Measurements from ENCODE around the gene MEIS3.
"Not testable (repeated sequence)": the region's sequence is repeated elsewhere in the genome, so short reads cannot be mapped to it uniquely, and the experiment has no call there.

Gene MEIS3

GRCh38 chr19:47381653-47382279, 37.6 kb downstream of the MEIS3 start:
- DNase-seq = no peak

- no peak for DNase-seq
Observed at GRCh38 chr19:47381121-47381520, 38.2 kb downstream of the MEIS3 start.

GRCh38 chr19:47380559-47380958, 38.8 kb downstream of the MEIS3 start:
- no peak for DNase-seq

- no peak for DNase-seq
Observed at GRCh38 chr19:47379381-47379938, 39.9 kb downstream of the MEIS3 start.

GRCh38 chr19:47378246-47378645, 41.1 kb downstream of the MEIS3 start:
- DNase-seq = no peak

- DNase-seq = no peak
Observed at GRCh38 chr19:47377801-47378200, 41.5 kb downstream of the MEIS3 start.

GRCh38 chr19:47377208-47377701, 42.1 kb downstream of the MEIS3 start:
- no peak for DNase-seq

GRCh38 chr19:47376589-47377144, 42.7 kb downstream of the MEIS3 start:
- no peak for DNase-seq

GRCh38 chr19:47375694-47376588, 43.4 kb downstream of the MEIS3 start:
- DNase-seq = no peak

GRCh38 chr19:47374876-47375693, 44.2 kb downstream of the MEIS3 start:
- no peak for DNase-seq

- no peak for DNase-seq
Observed at GRCh38 chr19:47373246-47374240, 45.8 kb downstream of the MEIS3 start.

- no peak for DNase-seq
Observed at GRCh38 chr19:47372603-47373002, 46.7 kb downstream of the MEIS3 start.

- no peak for DNase-seq
Observed at GRCh38 chr19:47371261-47371660, 48.1 kb downstream of the MEIS3 start.

GRCh38 chr19:47370045-47370611, 49.2 kb downstream of the MEIS3 start:
- no peak for DNase-seq

- DNase-seq = not testable (repeated sequence)
Observed at GRCh38 chr19:47365455-47365854, 53.9 kb downstream of the MEIS3 start.

GRCh38 chr19:47363758-47364531, 55.4 kb downstream of the MEIS3 start:
- DNase-seq = no peak

- no peak for DNase-seq
Observed at GRCh38 chr19:47362321-47362720, 57.0 kb downstream of the MEIS3 start.

GRCh38 chr19:47358936-47359335, 60.4 kb downstream of the MEIS3 start:
- no peak for DNase-seq

- no peak for DNase-seq
Observed at GRCh38 chr19:47357788-47358680, 61.3 kb downstream of the MEIS3 start.

Data from activated CD4-positive, CD25-positive, alpha-beta regulatory T cell (primary cell).